Measurements from ENCODE around the gene TGM2.

DNA sequence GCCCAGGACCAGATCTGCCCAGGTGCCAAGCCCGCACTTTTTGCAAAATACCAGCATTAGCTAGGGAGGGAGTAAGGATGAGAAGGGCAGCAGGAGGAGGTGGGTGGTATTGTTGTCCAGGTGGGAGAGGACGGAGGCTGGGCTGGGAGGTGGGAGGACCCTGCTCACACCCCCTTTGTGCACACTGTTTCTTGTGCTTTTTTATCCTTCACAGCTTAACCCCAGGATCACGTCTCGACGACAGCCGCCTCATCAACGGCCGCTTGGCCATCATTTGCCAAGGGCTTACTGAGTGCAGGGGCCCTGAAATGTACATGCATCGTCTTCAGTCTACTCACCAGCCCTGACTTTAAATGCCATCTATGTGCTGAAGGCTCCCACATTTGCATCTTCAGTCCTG lies 12.1 kb upstream of the TGM2 start:
- TF ChIP-seq, protein P1, sequence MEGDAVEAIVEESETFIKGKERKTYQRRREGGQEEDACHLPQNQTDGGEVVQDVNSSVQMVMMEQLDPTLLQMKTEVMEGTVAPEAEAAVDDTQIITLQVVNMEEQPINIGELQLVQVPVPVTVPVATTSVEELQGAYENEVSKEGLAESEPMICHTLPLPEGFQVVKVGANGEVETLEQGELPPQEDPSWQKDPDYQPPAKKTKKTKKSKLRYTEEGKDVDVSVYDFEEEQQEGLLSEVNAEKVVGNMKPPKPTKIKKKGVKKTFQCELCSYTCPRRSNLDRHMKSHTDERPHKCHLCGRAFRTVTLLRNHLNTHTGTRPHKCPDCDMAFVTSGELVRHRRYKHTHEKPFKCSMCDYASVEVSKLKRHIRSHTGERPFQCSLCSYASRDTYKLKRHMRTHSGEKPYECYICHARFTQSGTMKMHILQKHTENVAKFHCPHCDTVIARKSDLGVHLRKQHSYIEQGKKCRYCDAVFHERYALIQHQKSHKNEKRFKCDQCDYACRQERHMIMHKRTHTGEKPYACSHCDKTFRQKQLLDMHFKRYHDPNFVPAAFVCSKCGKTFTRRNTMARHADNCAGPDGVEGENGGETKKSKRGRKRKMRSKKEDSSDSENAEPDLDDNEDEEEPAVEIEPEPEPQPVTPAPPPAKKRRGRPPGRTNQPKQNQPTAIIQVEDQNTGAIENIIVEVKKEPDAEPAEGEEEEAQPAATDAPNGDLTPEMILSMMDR (optimal IDR thresholded peaks at IDR 0.05 in 1 of 3, IDR thresholded peaks at IDR 0.05 in 1 of 3, conservative IDR thresholded peaks at IDR 0.05 in 1 of 3; ENCODE audit: extremely low read depth in 1 of 3, insufficient read depth in 2 of 3, low read length in 3 of 3), result no peak
- TF ChIP-seq EZH2 (IDR thresholded peaks at IDR 0.05; ENCODE audit: low read length), result no peak
